GM10248 (cell line): ENCODE measurements around the gene CIAO3.

Experiments used
- CTCF ChIA-PET: fragments of 300-600 bp; sonication (Branson Sonifier 250); formaldehyde crosslinking; extraction: SDS; loops from one replicate; lab custom pipeline; 2021; ENCODE audit warnings: antibody characterized with exemption; lab: Yijun Ruan, JAX
- POLR2A ChIA-PET: fragments of 350-650 bp; sonication (Branson Sonifier 250); formaldehyde crosslinking; extraction: SDS; loops from one replicate; lab custom pipeline; 2020; ENCODE audit warnings: antibody characterized with exemption; lab: Yijun Ruan, JAX
- DNase-seq: peaks from one replicate; pipeline ENCODE4 v3.0.0; 2012; ENCODE audit errors: extremely low spot score
- CTCF ChIP-seq: IDR thresholded peaks from 2 replicates; pipeline ENCODE4 v1.5.1; 2012; ENCODE audit warnings: mild to moderate bottlenecking, low read depth; ENCODE audit errors: extremely low read depth, missing control alignments, control extremely low read depth

Gene CIAO3

GRCh38 chr16:725463-726187, 15.2 kb downstream of the CIAO3 start:
- ChIA-PET CTCF (interaction anchor here (0.6 to 8.0 kb wide), 5 partner anchors 10 to 60 kb away, joined by 3 to 59 read pairs (median 12); partner anchors contain the start of genes CIAO3 and METRN), POLR2A (no interaction called here)
- DNase-seq = no peak
- no peak for TF ChIP-seq CTCF

- DNase-seq = no peak
- CTCF ChIA-PET = interaction anchor here (1.3 to 8.0 kb wide), 5 partner anchors 10 to 61 kb away, joined by 3 to 59 read pairs (median 12); partner anchors contain the start of genes CIAO3 and METRN
- TF ChIP-seq CTCF = no peak
- POLR2A ChIA-PET = interaction anchor here (0.5 kb wide), 1 partner anchor 224 kb away, joined by 3 read pairs; no protein-coding TSS in a partner anchor
Observed at GRCh38 chr16:725041-725376, 15.8 kb downstream of the CIAO3 start.

- no peak for DNase-seq
- ChIA-PET POLR2A (interaction anchor here (0.5 kb wide), 1 partner anchor 223 kb away, joined by 3 read pairs; no protein-coding TSS in a partner anchor), CTCF (interaction anchor here (1.2 to 8.0 kb wide), 6 partner anchors 9 to 61 kb away, joined by 3 to 59 read pairs (median 10); partner anchors contain the start of genes CIAO3 and METRN)
Observed at GRCh38 chr16:724188-725040, 16.4 kb downstream of the CIAO3 start.

GRCh38 chr16:723695-724094, 17.1 kb downstream of the CIAO3 start:
- DNase-seq = no peak
- ChIA-PET CTCF (interaction anchor here (1.2 to 8.0 kb wide), 5 partner anchors 12 to 61 kb away, joined by 3 to 59 read pairs (median 7); partner anchors contain the start of gene CIAO3), POLR2A (no interaction called here)
- TF ChIP-seq CTCF = no peak

More at GRCh38 chr16:724188-725040, 16.4 kb downstream of the CIAO3 start:
- TF ChIP-seq CTCF = no peak

- TF ChIP-seq CTCF = no peak
- ChIA-PET CTCF (interaction anchor here (1.0 to 8.0 kb wide), 6 partner anchors 9 to 62 kb away, joined by 3 to 59 read pairs (median 6); partner anchors contain the start of gene CIAO3), POLR2A (no interaction called here)
- DNase-seq = no peak
Observed at GRCh38 chr16:722835-723633, 17.8 kb downstream of the CIAO3 start.
